ENCODE measurements around the gene DNAJC16.

Gene DNAJC16

GRCh38 chr1:15620902-15621682 lies 94.4 kb downstream of the DNAJC16 start:
- DNase-seq (ENCODE audit: low read depth in 2 of 2) = no peak

GRCh38 chr1:15621975-15622374 lies 95.3 kb downstream of the DNAJC16 start:
- no peak for DNase-seq (ENCODE audit: low read depth in 2 of 2)

- no peak for DNase-seq (ENCODE audit: low read depth in 2 of 2)
Measured at GRCh38 chr1:15622712-15623373, 96.2 kb downstream of the DNAJC16 start.

- no peak for DNase-seq (ENCODE audit: low read depth in 2 of 2)
Measured at GRCh38 chr1:15623435-15623834, 96.8 kb downstream of the DNAJC16 start.

GRCh38 chr1:15624133-15624714 lies 97.6 kb downstream of the DNAJC16 start:
- no peak for DNase-seq (ENCODE audit: low read depth in 2 of 2)

- no peak for DNase-seq (ENCODE audit: low read depth in 2 of 2)
Measured at GRCh38 chr1:15625056-15625917, 98.6 kb downstream of the DNAJC16 start.

Data from activated CD4-positive, alpha-beta T cell treated with anti-CD3 and anti-CD28 coated beads for 24 hours (primary cell).